ENCODE results near the gene ODAM.

The ODAM gene

GRCh38 chr4:70153937-70154336, 41.6 kb upstream of the ODAM start, which contains the start of gene PRR27:
PRR27 (plus strand) TSS chr4:70154237; CDS start chr4:70154376, 139 bp downstream.
- H3K9me3 ChIP-seq (ENCODE audit: control insufficient read depth, insufficient read depth, low read length) = no peaks in the 10 kb centered on the region
- TF ChIP-seq, protein P1, sequence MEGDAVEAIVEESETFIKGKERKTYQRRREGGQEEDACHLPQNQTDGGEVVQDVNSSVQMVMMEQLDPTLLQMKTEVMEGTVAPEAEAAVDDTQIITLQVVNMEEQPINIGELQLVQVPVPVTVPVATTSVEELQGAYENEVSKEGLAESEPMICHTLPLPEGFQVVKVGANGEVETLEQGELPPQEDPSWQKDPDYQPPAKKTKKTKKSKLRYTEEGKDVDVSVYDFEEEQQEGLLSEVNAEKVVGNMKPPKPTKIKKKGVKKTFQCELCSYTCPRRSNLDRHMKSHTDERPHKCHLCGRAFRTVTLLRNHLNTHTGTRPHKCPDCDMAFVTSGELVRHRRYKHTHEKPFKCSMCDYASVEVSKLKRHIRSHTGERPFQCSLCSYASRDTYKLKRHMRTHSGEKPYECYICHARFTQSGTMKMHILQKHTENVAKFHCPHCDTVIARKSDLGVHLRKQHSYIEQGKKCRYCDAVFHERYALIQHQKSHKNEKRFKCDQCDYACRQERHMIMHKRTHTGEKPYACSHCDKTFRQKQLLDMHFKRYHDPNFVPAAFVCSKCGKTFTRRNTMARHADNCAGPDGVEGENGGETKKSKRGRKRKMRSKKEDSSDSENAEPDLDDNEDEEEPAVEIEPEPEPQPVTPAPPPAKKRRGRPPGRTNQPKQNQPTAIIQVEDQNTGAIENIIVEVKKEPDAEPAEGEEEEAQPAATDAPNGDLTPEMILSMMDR (IDR thresholded peaks at IDR 0.05; ENCODE audit: low read depth, low read length, poor library complexity, severe bottlenecking) = no peak
- no peak for TF ChIP-seq EZH2phosphoT487 (IDR thresholded peaks at IDR 0.05; ENCODE audit: borderline replicate concordance, low read length)
- no peak within 1 kb of the TSS for H3K27ac ChIP-seq (ENCODE audit: low read depth, low read length)
- H3F3A ChIP-seq (ENCODE audit: control insufficient read depth, insufficient read depth) = no peaks in the 10 kb centered on the region
- no peaks in the 10 kb centered on the region for H3K9me2 ChIP-seq (replicated peaks; ENCODE audit: control insufficient read depth, low read length)
- H3K4me3 ChIP-seq (ENCODE audit: low read length) = no peak within 1 kb of the TSS
- no peaks in the 10 kb centered on the region for H3K79me2 ChIP-seq (ENCODE audit: control insufficient read depth, low read length)
- no peaks in the 10 kb centered on the region for H3K36me3 ChIP-seq (ENCODE audit: control insufficient read depth, low read length)
- H3K27me3 ChIP-seq (ENCODE audit: control insufficient read depth, low read length) = peaks cover 2% of the 10 kb centered on the region; the same call in 1 of the 2 replicates
- H3K4me1 ChIP-seq (ENCODE audit: control insufficient read depth, low read length) = no peaks in the 10 kb centered on the region
- no peaks in the 10 kb centered on the region for H4K20me1 ChIP-seq (ENCODE audit: control insufficient read depth, insufficient read depth, low read depth, low read length)
- H3K4me2 ChIP-seq (ENCODE audit: low read length) = no peak within 1 kb of the TSS

GRCh38 chr4:70158576-70158975, 36.9 kb upstream of the ODAM start:
- Histone ChIP-seq H3K9me2 (replicated peaks; ENCODE audit: control insufficient read depth, low read length) (no peaks in the 10 kb centered on the region), H3K4me1 (ENCODE audit: control insufficient read depth, low read length) (no peaks in the 10 kb centered on the region), H3K4me3 (ENCODE audit: low read length) (no peak overlapping the region), H3K9me3 (ENCODE audit: control insufficient read depth, insufficient read depth, low read length) (no peaks in the 10 kb centered on the region), H3K27ac (ENCODE audit: low read depth, low read length) (no peak overlapping the region), H3K36me3 (ENCODE audit: control insufficient read depth, low read length) (no peaks in the 10 kb centered on the region), H3K4me2 (ENCODE audit: low read length) (no peak overlapping the region), H4K20me1 (ENCODE audit: control insufficient read depth, insufficient read depth, low read depth, low read length) (no peaks in the 10 kb centered on the region), H3F3A (ENCODE audit: control insufficient read depth, insufficient read depth) (no peaks in the 10 kb centered on the region), H3K27me3 (ENCODE audit: control insufficient read depth, low read length) (no peaks in the 10 kb centered on the region), H3K79me2 (ENCODE audit: control insufficient read depth, low read length) (no peaks in the 10 kb centered on the region)
- TF ChIP-seq, protein P1 (IDR thresholded peaks at IDR 0.05; ENCODE audit: low read depth, low read length, poor library complexity, severe bottlenecking) = no peak
- TF ChIP-seq EZH2phosphoT487 (IDR thresholded peaks at IDR 0.05; ENCODE audit: borderline replicate concordance, low read length) = no peak

DNA sequence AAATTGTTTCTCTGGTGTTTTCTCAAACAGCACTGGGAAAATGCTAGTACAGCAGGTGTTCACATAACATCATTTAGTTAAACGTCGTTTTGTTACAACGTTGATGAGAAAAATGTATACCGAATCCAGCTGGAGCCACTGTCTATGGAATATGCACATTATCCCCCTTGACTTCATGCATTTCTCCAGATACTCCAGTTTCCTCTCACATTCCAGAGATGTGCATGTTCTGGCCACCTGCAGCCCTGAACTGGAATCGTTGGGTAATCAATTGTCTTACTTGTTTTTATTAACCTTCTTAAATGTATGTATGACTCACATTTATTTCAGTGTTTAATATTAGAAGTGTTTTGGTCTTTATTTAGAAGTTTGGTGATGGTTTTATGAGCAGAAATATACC, 18.4 kb upstream of the ODAM start:
- H4K20me1 ChIP-seq (ENCODE audit: control insufficient read depth, insufficient read depth, low read depth, low read length) = no peaks in the 10 kb centered on the region
- H3F3A ChIP-seq (ENCODE audit: control insufficient read depth, insufficient read depth) = no peaks in the 10 kb centered on the region
- no peaks in the 10 kb centered on the region; the same call in 1 of the 2 replicates for H3K9me2 ChIP-seq (replicated peaks; ENCODE audit: control insufficient read depth, low read length)
- TF ChIP-seq, protein P1 (IDR thresholded peaks at IDR 0.05; ENCODE audit: low read depth, low read length, poor library complexity, severe bottlenecking) = no peak
- TF ChIP-seq EZH2phosphoT487 (IDR thresholded peaks at IDR 0.05; ENCODE audit: borderline replicate concordance, low read length) = no peak
- H3K27ac ChIP-seq (ENCODE audit: low read depth, low read length) = no peak overlapping the region
- H3K4me2 ChIP-seq (ENCODE audit: low read length) = no peak overlapping the region
- H3K4me1 ChIP-seq (ENCODE audit: control insufficient read depth, low read length) = no peaks in the 10 kb centered on the region
- H3K4me3 ChIP-seq (ENCODE audit: low read length) = no peak overlapping the region
- H3K9me3 ChIP-seq (ENCODE audit: control insufficient read depth, insufficient read depth, low read length) = no peaks in the 10 kb centered on the region
- no peaks in the 10 kb centered on the region for H3K27me3 ChIP-seq (ENCODE audit: control insufficient read depth, low read length)
- no peaks in the 10 kb centered on the region for H3K79me2 ChIP-seq (ENCODE audit: control insufficient read depth, low read length)
- H3K36me3 ChIP-seq (ENCODE audit: control insufficient read depth, low read length) = no peaks in the 10 kb centered on the region
